Prostate gland (tissue), 2 donors: ENCODE data around the gene PLXNB2. TPM values are rescaled to one million over a fixed set of nuclear protein-coding genes. Genes with fewer than 3 reads are reported as not detected.

Experiments used
- DNase-seq: peaks from one replicate; pipeline ENCODE4 v3.0.0-alpha.2; 2019; ENCODE audit warnings: low spot score
- H3K27ac ChIP-seq, 2 donors: fragments of 200-600 bp; sonication (generic); 2 replicates each; pipeline ENCODE4 v1.5.1; 2017 to 2019
- H3K27me3 ChIP-seq: fragments of 200-600 bp; sonication (generic); replicated peaks from 2 replicates; pipeline ENCODE4 v1.5.1; 2019; ENCODE audit not compliant: insufficient read depth
- H3K36me3 ChIP-seq, 2 donors: fragments of 200-600 bp; sonication (generic); 1 replicate in 1 of 2; 2 replicates in 1 of 2; pipeline versions ENCODE4 v1.5.1 to v1.8.1; 2017 to 2019
- H3K4me1 ChIP-seq: fragments of 200-600 bp; sonication (generic); replicated peaks from 2 replicates; pipeline ENCODE4 v1.5.1; 2019
- H3K4me3 ChIP-seq, 2 donors: fragments of 200-600 bp; sonication (generic); 2 replicates each; pipeline ENCODE4 v1.5.1; 2017 to 2019
- H3K9me3 ChIP-seq: fragments of 200-600 bp; sonication (generic); 2 replicates; pipeline ENCODE4 v1.5.1; 2017
- CTCF ChIP-seq, 4 experiments: fragments of 200-600 bp in 2 of 4; fragments of 450-650 bp in 2 of 4; sonication (generic) in 2 of 4; IDR thresholded peaks; 1 replicate in 3 of 4; 2 replicates in 1 of 4; pipeline ENCODE4 v1.5.1; 2016 to 2019; ENCODE audit warnings: antibody characterized with exemption in 4 of 4, mild to moderate bottlenecking in 2 of 4, moderate library complexity in 2 of 4
- POLR2A ChIP-seq: fragments of 450-650 bp; IDR thresholded peaks from one replicate; pipeline ENCODE4 v1.6.1; 2016; ENCODE audit warnings: antibody characterized with exemption, mild to moderate bottlenecking
- POLR2AphosphoS5 ChIP-seq: sonication (generic); formaldehyde crosslinking; IDR thresholded peaks from one replicate; pipeline ENCODE4 v1.6.1; 2017; ENCODE audit warnings: antibody characterized with exemption
- WGBS: methylation state at CpG from one replicate; pipeline ENCODE4 v1.1.5; 2018; 5-methylcytosine and 5-hydroxymethylcytosine counted together
- intact Hi-C: fragments of 100-400 bp; cut with DNase I; formaldehyde crosslinking; loops from one replicate; pipeline ENCODE4 v1.14.2; 2022
- total RNA-seq, 2 donors: library from RNA; depleted of rRNA; stranded (reverse); fragments of >200 nt; gene quantifications; one replicate each; pipeline ENCODE4 v1.1.0, GENCODE V29; 2016

The PLXNB2 gene
- total RNA-seq, 2 donors from 2014 or later = 259 to 309 TPM

- intact Hi-C loops = no loop called here
- no peaks in the 10 kb centered on the region for H3K9me3 ChIP-seq
- no peak for DNase-seq
- TF ChIP-seq CTCF (IDR thresholded peaks at IDR 0.05) (peak in 1 of 4 experiments; percentile 27), POLR2AphosphoS5 (no peak), POLR2A (no peak)
- H3K27me3 ChIP-seq = no peaks in the 10 kb centered on the region
- H3K36me3 ChIP-seq = peaks cover 0 to 3% of the 10 kb centered on the region in 2 donors
- WGBS = 69% methylated on average over 11 of the region's 11 CpGs
- no peak overlapping the region for H3K27ac ChIP-seq
- peaks cover 4% of the 10 kb centered on the region for H3K4me1 ChIP-seq
- no peak overlapping the region for H3K4me3 ChIP-seq
These were observed 70.6 kb downstream of the PLXNB2 start for GRCh38 chr22:50236731-50237409.

DNA sequence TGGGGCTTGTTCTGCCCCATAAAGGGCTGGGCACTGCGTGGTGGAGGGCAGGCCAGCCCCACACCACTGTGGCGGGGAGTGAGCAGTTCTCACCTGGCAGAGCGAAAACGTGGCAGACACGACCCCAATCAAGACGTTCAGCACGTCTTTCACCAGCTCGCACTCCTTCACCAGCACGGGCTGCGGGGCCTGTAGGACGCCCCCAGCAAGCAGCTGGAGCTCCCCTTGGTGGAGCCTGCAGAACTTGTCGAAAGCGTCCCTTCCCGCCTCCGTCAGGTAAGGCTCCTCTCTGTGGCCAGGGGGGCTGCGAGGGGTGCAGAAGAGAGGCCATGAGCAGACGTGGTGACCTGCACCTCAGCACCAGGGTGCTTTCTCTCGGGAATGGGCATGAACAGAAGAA, 74.2 kb downstream of the PLXNB2 start:
- no peak for DNase-seq
- TF ChIP-seq CTCF (IDR thresholded peaks at IDR 0.05) (no peak), POLR2A (no peak), POLR2AphosphoS5 (no peak)
- Histone ChIP-seq H3K4me3 (no peak overlapping the region), H3K27ac (no peak overlapping the region), H3K9me3 (no peaks in the 10 kb centered on the region), H3K27me3 (no peaks in the 10 kb centered on the region), H3K36me3 (no peaks in the 10 kb centered on the region), H3K4me1 (no peaks in the 10 kb centered on the region)
- 90% methylated on average over 18 of the region's 18 CpGs for WGBS
- intact Hi-C loops = no loop called here

- H3K27ac ChIP-seq = no peak overlapping the region
- H3K4me3 ChIP-seq = no peak overlapping the region
- peaks cover 0 to 3% of the 10 kb centered on the region in 2 donors for H3K36me3 ChIP-seq
- 86% methylated on average over 20 of the region's 20 CpGs for WGBS
- H3K4me1 ChIP-seq = no peaks in the 10 kb centered on the region
- intact Hi-C loops = no loop called here
- TF ChIP-seq POLR2AphosphoS5 (no peak), POLR2A (no peak), CTCF (IDR thresholded peaks at IDR 0.05) (no peak)
- H3K27me3 ChIP-seq = no peaks in the 10 kb centered on the region
- no peak for DNase-seq
- H3K9me3 ChIP-seq = no peaks in the 10 kb centered on the region
These were observed 74.8 kb downstream of the PLXNB2 start for GRCh38 chr22:50232481-50233151.

GRCh38 chr22:50229370-50229769, 78.1 kb downstream of the PLXNB2 start:
- H3K27me3 ChIP-seq = no peaks in the 10 kb centered on the region
- TF ChIP-seq CTCF (IDR thresholded peaks at IDR 0.05) (no peak), POLR2AphosphoS5 (no peak), POLR2A (no peak)
- H3K4me1 ChIP-seq = no peaks in the 10 kb centered on the region
- H3K27ac ChIP-seq = no peak overlapping the region
- no peak overlapping the region for H3K4me3 ChIP-seq
- DNase-seq = no peak
- 95% methylated on average over 16 of the region's 16 CpGs for WGBS
- H3K36me3 ChIP-seq = peaks cover 0 to 9% of the 10 kb centered on the region in 2 donors
- intact Hi-C loops = no loop called here
- H3K9me3 ChIP-seq = no peaks in the 10 kb centered on the region

GRCh38 chr22:50228366-50228765, 79.1 kb downstream of the PLXNB2 start:
- H3K27ac ChIP-seq = no peak overlapping the region
- peaks cover 0 to 16% of the 10 kb centered on the region in 2 donors for H3K36me3 ChIP-seq
- no peaks in the 10 kb centered on the region for H3K27me3 ChIP-seq
- no peaks in the 10 kb centered on the region for H3K9me3 ChIP-seq
- 90% methylated on average over 9 of the region's 9 CpGs for WGBS
- no peaks in the 10 kb centered on the region for H3K4me1 ChIP-seq
- H3K4me3 ChIP-seq = no peak overlapping the region
- TF ChIP-seq POLR2A (no peak), POLR2AphosphoS5 (no peak), CTCF (IDR thresholded peaks at IDR 0.05) (no peak)
- intact Hi-C loops = no loop called here
- DNase-seq = no peak
